T follicular helper cell (primary cell): ENCODE data around the gene POFUT1.

ENCODE experiments used
- DNase-seq: peaks from one replicate; pipeline ENCODE4 v3.0.0-alpha.2; 2020; ENCODE audit warnings: low read depth

Gene POFUT1

DNA sequence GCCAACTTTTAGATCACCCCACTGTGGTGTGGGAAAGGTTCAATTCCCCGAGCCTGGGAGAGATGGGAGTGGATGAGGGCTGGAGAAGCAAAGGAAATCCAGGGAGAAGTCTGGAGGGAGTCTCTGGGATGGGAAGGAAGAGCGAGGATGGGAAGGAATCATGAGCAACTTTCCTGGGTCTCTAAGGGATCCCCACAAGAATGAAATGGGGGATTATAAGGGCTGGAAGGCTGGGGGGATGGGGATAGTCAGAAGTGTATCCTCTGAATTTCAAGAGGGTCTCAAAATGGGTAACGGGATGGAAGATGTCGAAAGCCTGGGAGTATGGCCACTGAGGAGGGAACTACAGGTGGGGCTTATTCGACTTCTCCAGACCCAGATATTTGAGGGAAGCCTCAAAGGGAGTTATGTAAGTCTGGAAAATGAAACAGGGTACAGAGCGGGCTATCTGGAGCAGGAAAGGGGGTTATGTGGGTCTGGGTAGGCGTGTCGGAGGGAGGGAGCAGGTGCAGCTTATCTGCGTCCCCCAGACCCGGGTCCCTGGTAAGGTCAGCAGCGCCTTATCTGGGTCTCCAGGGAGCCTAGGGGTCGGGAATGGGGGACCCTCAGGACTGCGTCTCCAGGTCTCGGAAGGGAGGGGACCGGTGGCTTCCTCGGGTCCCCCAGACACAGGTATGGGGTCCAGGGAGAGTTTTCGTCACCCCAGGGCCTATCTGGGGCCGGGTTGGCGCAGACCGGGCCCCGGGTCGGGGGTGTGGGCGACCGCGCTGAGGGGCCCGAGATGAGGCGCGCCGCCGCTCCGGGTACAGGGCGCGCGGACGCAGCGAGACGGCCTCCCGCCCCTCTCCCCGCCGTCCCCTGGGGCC, 687 bp upstream of the POFUT1 start:
- no peak for DNase-seq

DNA sequence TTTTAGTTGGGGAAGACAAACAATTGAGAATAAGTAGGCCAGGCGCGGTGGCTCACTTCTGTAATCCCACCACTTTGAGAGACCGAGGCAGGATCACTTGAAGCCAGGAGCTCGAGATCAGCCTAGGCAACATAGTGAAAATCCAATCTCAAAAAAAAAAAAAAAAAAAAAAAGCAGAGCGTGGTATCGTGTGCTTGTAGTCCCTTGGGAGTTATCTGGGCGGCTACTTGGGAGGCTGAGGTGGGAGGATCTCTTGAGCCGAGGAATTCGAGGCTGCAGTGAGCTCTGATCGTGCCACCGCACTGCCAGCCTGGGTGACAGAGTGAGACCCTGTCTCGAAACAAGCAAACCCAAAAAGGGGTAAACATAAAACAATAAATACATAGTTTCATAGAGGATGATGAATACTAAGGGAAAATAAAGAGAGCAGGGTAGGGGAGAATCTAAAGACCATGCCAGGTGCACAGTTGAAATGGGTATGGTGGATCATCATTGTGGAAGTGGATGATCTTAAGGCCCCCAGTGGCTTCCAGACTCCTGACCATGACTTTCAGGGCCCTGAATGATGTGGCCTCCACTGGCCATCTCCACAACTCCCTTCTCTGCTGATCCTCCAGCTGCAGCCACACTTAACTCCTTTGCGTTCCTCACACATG, 947 bp downstream of the POFUT1 start:
- no peak for DNase-seq

GRCh38 chr20:32209850-32210605, 2.3 kb downstream of the POFUT1 start:
- DNase-seq: no peak

DNA sequence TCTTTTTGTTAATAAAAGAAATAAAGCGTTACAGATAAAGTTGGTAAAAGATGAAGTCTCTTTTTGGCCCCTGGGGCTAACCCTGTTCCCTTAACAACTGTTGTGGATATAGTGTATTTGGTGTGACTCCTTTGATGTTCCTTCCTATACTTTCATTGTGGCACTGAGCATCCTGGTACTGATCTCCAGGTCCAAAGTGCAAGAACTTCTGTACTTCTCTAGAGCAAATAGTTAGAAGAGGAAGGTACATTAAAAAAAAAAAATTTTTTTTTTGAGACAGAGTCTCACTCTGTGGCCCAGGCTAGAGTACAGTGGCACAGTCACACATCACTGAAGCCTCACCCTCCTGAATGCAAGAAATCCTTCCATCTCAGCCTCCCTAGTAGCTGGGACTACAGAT, 6.2 kb downstream of the POFUT1 start:
- no peak for DNase-seq

DNA sequence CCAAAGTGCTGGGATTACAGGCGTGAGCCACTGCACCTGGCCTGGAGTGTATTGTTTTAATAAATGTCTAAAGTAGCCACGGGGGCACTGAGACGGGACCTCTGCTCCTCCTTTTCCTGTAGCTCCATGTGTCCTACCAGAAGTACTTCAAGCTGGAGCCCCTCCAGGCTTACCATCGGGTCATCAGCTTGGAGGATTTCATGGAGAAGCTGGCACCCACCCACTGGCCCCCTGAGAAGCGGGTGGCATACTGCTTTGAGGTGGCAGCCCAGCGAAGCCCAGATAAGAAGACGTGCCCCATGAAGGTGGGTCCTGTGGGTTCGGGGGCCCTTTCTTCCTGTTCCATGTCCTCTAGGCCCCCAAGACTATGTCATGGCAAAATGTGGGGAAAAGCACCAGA, 7.5 kb downstream of the POFUT1 start:
- DNase-seq: no peak

GRCh38 chr20:32215729-32216128, 8.0 kb downstream of the POFUT1 start:
- DNase-seq: no peak

DNA sequence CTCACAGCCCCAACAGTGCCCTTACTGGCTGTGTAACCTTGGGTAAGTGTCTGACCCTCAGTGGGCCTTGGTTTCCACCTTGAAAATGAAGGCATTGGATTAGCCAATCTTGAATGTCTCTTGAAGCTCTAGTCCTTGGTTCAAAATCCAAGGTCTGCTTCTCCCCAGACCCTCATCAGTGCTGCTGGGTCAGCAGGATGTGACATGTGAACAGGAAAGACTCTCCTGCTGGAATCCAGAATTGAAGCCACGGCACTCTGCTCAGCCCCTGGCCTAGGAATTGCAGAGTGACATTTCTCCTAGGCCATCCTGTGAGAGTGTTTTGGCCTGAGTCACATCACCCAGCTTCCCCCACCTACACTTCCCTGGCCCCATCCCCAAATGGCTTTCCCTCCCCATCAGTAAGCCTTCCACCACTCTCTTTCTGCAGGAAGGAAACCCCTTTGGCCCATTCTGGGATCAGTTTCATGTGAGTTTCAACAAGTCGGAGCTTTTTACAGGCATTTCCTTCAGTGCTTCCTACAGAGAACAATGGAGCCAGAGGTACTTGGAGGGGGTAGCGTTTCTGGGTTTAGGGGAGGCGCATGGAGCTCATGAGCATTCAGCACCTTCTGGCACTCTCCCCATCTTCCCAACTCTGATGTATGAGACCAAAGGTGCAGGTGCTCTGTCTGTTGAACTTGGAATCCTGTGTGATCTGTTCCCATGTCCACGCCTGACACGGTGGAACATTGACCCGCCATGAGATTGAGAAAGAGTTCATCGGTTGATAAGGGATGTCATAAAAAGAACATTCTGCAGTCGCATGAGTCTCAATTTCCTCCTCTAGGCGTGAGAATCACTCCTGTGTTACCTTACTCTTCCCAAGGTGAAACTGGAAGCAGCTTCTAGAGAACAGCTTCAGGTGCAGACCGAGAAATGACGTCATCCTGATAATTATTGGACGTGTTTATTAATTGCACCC, 8.8 kb downstream of the POFUT1 start:
- DNase-seq: no peak

DNA sequence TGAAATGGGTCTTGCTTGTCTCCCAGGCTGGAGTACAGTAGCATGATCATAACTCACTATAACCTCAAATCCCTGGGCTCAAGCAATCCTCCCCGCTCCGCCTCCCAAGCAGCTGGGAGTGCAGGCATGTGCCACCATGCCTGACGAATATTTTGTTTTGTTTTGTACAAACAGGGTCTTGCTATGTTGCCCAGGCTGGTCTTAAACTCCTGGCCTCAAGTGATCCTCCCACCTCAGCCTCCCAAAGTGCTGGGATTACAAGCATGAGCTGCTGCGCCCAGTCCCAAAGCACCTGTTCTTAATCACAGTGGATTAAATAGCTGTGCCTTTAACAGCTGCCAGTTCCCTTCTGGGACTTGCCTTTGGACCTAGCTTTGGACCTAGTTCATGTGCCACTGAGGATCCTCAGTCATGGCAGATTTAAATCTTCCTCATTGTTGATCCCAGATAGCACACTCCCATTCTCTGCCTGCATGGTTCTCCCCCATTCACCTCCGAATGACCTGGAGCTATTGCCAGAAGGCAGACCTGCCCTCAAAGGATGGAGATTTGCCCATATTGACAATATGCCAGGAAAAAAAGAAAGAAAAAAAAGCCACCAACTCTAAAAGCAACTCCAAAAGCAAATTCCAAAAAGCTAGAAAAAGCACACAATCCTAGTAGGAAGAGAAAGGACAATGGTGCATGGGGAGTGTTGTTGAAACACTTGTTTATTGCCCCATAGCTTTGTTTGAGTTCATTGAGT, 10.6 kb downstream of the POFUT1 start:
- no peak for DNase-seq

DNA sequence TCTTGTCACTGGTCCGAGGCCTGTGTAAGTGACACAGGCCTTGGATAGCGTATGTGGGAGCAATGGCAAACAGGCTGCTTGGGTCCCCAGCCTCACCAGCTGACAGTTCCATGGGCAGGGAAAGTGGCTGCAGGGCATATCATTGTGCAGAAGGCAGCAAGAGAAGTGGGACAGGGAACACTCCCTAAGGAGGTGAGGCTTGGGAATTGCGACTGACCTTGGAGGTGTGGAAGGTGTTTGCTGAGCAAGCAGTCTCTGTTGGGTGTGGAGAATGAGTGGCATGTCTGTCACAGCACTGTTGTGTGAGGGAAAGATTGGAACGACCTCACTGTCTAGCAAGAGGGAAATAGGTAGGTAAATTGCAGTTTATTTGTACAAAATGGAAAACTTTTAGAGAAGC, 16.8 kb downstream of the POFUT1 start:
- DNase-seq: no peak

DNA sequence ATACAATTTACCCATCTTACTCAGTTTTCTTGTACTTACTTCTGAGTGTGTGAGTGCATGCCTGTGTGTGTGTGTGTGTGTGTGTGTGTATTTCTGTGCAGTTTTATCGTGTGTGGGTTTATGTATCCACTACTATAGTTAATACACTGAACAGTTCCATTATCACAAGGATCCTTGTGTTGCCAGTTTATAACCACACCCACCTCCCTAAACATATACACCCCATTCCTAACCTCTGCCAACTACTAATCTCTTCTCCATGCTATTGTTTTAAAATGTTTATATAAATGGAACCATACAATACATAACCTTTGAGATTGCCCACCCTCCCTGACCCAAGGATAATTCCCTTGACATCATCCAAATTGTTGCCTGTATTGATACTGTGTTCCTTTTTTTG, 18.7 kb downstream of the POFUT1 start:
- DNase-seq: no peak

GRCh38 chr20:32227306-32227705, 19.6 kb downstream of the POFUT1 start:
- DNase-seq: no peak

- DNase-seq: no peak
Observed at GRCh38 chr20:32227744-32228688, 20.3 kb downstream of the POFUT1 start.

GRCh38 chr20:32229251-32229747, 21.6 kb downstream of the POFUT1 start:
- no peak for DNase-seq

DNA sequence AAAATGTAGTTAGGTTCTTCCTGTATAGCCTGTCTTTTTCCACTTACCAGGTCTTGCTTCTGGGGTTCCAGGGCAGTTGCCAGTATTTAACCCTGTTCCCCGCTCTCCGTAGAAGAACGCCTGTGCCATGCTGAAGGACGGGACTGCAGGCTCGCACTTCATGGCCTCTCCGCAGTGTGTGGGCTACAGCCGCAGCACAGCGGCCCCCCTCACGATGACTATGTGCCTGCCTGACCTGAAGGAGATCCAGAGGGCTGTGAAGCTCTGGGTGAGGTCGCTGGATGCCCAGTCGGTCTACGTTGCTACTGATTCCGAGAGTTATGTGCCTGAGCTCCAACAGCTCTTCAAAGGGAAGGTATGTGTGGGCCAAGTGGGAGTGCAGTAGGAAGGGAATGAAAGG, 23.0 kb downstream of the POFUT1 start:
- no peak for DNase-seq

DNA sequence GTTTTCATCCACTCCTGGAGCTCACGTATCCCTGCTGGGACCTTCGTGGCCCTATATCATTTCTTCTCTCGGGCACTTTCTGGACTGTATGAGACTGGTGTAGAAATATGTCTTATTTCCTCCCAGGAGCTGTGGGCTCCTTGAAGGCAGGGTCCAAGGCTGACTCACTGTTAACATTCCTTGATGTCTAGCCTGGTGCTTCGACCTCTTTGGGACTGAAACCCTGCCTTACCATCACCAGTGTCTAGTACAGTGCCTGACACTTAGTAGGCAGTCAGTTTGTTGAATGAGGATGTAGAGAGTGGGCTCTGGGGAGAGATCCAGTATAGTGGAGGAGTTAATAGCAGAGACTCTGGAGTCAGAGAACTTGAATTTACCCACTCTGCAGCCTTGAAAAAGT, 23.6 kb downstream of the POFUT1 start:
- no peak for DNase-seq

DNA sequence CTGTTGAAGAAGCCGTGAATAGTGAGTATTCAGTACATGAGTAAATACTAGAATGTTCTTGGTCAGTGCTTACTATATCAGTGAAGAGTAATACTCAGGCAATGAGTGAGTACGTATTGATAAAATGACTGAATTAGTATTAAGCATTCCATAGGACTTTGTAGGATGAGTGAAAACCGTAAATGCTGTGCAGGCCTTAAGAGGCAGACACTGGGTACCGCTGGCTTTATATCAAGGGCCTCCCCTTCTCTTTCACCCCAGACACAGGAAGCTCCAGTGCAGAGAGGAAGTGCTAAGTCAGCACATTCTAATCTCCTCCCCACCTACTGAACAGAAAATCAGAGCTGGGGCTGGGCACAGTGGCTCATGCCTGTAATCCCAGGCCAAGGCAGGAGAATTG, 24.2 kb downstream of the POFUT1 start:
- peak; percentile 19 for DNase-seq

GRCh38 chr20:32232326-32232886, 24.7 kb downstream of the POFUT1 start:
- no peak for DNase-seq

DNA sequence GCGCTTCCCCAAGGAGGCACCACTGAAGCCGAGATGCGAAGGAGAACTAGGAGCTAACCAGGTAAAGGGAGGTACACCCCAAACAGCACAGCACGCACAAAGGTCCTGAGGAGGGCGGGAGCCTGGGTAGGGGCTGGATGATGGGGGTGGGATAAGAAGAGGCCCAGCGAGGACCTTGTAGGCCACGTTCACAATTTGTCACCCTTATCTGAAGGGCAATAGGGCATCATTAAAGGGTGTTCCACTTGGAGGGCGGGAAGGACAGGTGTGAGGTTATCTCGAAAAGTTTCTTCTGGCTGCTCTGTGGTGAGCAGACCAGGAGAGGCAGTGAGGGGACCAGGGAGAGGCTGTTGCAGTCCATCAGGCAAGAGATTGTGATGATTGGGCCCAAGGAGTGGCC, 25.6 kb downstream of the POFUT1 start:
- DNase-seq: no peak

GRCh38 chr20:32234135-32234808, 26.6 kb downstream of the POFUT1 start:
- DNase-seq: no peak
